ENCODE results near the gene APP. TPM values are rescaled to one million over a fixed set of nuclear protein-coding genes. Genes with fewer than 3 reads are reported as not detected.

Gene APP
- total RNA-seq = 229 and 439 TPM in 2 replicates

GRCh38 chr21:26170471-26171257 is at the start of gene APP:
Gene APP (minus strand): TSS chr21:26170770. CDS start chr21:26170620, 150 bp downstream.

All from mesangial cell (primary cell).